ENCODE results near the gene GPD1L.
"Not testable (repeated sequence)": the region's sequence is repeated elsewhere in the genome, so short reads cannot be mapped to it uniquely, and the experiment has no call there.

The GPD1L gene

DNA sequence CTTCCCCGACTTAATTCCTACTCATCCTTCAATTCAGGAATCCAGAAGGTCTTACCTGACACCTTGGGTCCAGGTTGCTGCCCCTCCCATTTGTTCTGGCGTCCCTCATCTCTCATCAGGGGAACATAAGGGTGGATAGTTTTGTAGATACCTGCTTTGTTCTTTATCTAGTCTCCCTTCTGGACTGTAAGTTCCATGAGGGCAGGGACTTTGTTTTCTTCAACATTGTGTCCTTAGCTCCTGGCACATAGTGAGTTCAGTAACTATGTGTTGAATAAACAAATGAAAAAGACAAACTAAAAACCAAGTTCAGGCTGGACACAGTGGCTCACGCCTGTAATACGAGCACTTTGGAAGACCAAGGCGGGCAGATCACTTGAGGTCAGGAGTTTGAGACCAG, 13.2 kb upstream of the GPD1L start:
- H3K27me3 Mint-ChIP-seq (ENCODE audit: low read depth) = peaks cover 69% of the 10 kb centered on the region
- H3K27ac Mint-ChIP-seq = no peak overlapping the region
- no peak overlapping the region for H3K4me3 Mint-ChIP-seq
- peaks cover 12% of the 10 kb centered on the region for H3K9me3 Mint-ChIP-seq
- H3K4me1 Mint-ChIP-seq (ENCODE audit: low read depth) = peaks cover 17% of the 10 kb centered on the region
- no peaks in the 10 kb centered on the region for H3K36me3 Mint-ChIP-seq (ENCODE audit: low read depth)

DNA sequence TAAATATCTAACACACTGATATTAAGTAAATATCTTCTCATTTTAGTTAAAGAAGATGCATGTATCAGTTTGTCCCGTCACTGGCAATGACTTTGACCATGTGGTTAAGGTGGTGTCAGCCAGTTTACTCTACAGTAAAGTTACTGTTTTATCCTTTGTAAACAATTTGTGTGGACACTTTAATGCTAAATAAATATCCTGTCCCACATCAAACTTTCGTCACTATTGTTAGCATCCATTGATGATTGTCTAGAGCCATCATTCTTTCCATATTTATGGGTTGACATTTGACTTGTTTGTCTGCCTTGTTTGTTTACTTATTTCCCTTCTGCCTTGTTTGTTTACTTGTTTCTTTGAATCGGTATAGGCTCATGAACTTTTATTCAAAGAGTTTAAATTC, 11.0 kb upstream of the GPD1L start:
- H3K27me3 Mint-ChIP-seq (ENCODE audit: low read depth) = peaks cover 58% of the 10 kb centered on the region
- H3K36me3 Mint-ChIP-seq (ENCODE audit: low read depth) = peaks cover 2% of the 10 kb centered on the region
- no peaks in the 10 kb centered on the region for H3K9me3 Mint-ChIP-seq
- H3K4me1 Mint-ChIP-seq (ENCODE audit: low read depth) = peaks cover 20% of the 10 kb centered on the region
- H3K27ac Mint-ChIP-seq = no peak overlapping the region
- no peak overlapping the region for H3K4me3 Mint-ChIP-seq

DNA sequence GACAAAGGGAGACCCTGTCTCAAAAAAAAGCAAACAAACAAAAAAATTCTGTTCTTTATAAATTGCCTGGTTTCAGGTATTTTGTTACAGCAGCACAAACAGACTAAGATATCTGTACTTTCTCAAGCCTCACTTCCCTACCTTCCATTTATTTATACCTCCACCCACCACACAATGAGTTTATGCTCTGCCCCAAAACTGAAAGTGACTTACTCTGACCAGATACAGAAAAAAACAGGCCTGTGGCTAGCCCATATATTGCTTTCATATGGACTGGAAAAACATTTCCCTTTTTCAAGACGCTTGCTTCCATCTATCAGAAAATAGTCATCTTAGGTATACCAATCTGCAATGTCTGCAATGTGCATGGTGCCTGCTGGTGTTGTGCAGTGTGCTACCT, 8.7 kb upstream of the GPD1L start:
- H3K4me1 Mint-ChIP-seq (ENCODE audit: low read depth) = peaks cover 8% of the 10 kb centered on the region

DNA sequence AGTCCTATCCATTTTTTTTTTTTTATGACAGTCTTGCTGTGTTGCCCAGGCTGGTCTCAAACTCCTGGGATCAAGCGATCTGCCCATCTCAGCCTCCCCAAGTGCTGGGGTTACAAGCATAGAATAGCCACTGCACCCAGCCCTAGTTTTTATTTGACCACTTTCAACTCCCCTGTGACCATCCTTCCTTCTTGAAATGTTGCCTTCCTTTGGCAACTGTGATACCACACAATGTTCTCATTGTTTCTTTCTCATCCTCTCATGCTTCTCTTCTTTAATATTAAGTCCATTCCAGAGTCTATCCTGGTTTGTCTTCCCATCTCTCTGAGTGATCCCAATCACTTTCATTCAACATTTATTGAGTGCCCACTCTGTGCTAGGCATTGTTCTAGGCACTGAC, 7.9 kb upstream of the GPD1L start:
- Mint-ChIP-seq H3K36me3 (ENCODE audit: low read depth) (peaks cover 4% of the 10 kb centered on the region), H3K27ac (no peak overlapping the region), H3K4me3 (no peak overlapping the region), H3K4me1 (ENCODE audit: low read depth) (peaks cover 7% of the 10 kb centered on the region), H3K9me3 (peaks cover 14% of the 10 kb centered on the region), H3K27me3 (ENCODE audit: low read depth) (peaks cover 32% of the 10 kb centered on the region)

More for the DNA sequence above, 8.7 kb upstream of the GPD1L start:
- peaks cover 4% of the 10 kb centered on the region for H3K36me3 Mint-ChIP-seq (ENCODE audit: low read depth)
- peaks cover 39% of the 10 kb centered on the region for H3K27me3 Mint-ChIP-seq (ENCODE audit: low read depth)
- H3K27ac Mint-ChIP-seq = no peak overlapping the region
- H3K4me3 Mint-ChIP-seq = no peak overlapping the region
- peaks cover 14% of the 10 kb centered on the region for H3K9me3 Mint-ChIP-seq

DNA sequence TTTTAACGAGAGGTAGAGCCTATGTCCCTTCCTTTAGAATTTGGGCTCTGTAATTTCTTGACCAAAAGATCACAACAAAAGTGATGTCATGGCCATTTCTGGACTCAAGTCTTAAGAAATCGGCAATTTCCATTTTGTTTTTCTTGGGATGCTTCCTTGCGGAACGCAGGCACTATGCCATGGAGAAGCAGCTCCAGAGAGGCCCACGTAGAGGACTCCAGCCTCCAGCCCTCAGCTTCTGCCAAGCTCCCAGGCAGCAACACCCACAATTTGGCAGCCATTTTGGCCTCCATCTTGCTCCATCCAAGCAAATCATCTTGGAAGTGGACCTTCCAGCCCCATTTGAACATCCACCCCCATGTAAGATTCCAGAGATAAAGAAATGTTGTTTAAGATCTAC, 6.0 kb upstream of the GPD1L start:
- peaks cover 7% of the 10 kb centered on the region for H3K4me1 Mint-ChIP-seq (ENCODE audit: low read depth)
- peaks cover 18% of the 10 kb centered on the region for H3K9me3 Mint-ChIP-seq
- no peak overlapping the region for H3K27ac Mint-ChIP-seq
- peaks cover 19% of the 10 kb centered on the region for H3K27me3 Mint-ChIP-seq (ENCODE audit: low read depth)
- peaks cover 7% of the 10 kb centered on the region for H3K36me3 Mint-ChIP-seq (ENCODE audit: low read depth)
- no peak overlapping the region for H3K4me3 Mint-ChIP-seq

DNA sequence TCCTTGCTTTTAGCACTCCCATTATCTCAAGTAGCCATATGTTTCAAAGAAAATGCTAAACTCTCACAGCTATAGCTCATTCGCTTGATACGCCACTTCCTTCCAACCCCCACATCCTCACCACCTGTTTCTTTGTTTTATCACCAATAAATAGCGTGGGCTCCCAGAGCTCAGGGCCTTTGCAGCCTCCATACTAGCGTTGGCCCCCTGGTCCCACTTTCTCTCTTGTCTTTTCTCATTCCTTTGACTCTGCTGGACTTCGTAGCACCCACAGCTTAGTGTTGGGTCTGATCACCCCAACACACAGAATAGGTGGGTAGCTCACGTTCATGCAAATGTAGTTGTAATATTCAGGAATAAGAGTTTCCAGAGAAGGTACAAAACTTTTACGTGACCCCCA, 4.1 kb upstream of the GPD1L start:
- Mint-ChIP-seq H3K4me3 (no peak overlapping the region), H3K9me3 (peaks cover 18% of the 10 kb centered on the region), H3K36me3 (ENCODE audit: low read depth) (peaks cover 7% of the 10 kb centered on the region), H3K27ac (no peak overlapping the region), H3K4me1 (ENCODE audit: low read depth) (peaks cover 16% of the 10 kb centered on the region), H3K27me3 (ENCODE audit: low read depth) (peaks cover 7% of the 10 kb centered on the region)

DNA sequence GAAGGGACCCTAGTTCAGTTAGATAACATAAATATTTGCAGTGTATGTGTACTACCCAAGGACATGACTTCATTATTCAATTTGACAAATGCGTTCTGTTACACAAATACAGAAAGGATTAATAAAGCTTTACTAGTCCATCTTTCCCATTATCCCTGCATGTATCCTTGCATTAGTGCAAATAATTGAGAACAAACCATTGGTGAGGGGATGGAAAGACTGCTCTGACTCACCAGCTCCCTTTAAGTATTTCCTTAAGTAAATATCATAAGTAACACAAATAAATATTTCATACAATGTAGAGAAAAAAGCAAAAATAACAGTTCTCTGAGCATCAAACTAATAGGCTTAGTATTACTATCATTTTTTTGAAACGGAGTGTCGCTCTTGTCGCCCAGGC, 1.9 kb upstream of the GPD1L start:
- Mint-ChIP-seq H3K9me3 (peaks cover 18% of the 10 kb centered on the region), H3K27ac (no peak overlapping the region), H3K27me3 (ENCODE audit: low read depth) (peaks cover 2% of the 10 kb centered on the region), H3K4me1 (ENCODE audit: low read depth) (peaks cover 18% of the 10 kb centered on the region), H3K4me3 (no peak overlapping the region), H3K36me3 (ENCODE audit: low read depth) (peaks cover 5% of the 10 kb centered on the region)

DNA sequence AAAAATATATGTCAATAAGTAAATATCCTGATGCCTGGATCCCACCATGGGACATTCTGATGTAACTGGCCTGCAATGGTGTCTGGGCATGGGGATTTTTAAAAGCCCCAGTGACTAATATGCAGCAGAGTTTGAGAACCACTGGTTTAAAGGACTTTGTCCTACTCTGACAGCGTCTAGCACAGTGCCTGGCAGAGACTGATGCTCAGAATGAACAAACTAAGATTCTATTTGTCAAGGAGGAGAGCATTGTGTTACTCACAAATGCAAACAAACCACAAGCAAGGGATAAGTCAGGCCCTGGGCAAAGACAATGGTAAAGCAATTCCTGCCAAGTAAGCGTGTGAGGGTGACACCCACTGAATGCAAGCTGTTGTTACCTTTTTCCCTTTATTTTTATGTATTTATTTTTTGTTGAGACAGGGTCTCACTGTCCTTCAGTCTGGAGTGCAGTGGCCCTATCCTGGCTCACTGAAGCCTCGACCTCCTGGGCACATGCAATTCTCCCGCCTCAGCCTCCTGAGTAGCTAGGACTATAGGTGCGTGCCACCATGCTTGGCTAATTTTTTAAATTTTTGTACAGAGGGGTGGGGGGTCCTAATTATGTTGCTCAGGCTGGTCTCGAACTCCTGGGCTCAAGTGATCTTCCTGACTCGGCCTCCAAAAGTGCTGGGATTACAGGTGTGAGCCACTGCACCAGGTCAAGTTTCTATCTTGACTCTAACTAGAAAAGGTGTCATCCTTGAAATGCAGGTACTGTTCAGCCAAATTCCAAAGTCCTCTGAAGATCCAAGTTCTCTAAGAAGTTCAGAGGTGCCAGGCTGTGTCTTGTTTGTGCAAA, 909 bp upstream of the GPD1L start:
- H3K36me3 Mint-ChIP-seq (ENCODE audit: low read depth) = peaks cover 5% of the 10 kb centered on the region
- peaks cover 18% of the 10 kb centered on the region for H3K9me3 Mint-ChIP-seq
- H3K4me3 Mint-ChIP-seq = peak overlapping the region; percentile 93
- H3K4me1 Mint-ChIP-seq (ENCODE audit: low read depth) = peaks cover 23% of the 10 kb centered on the region
- H3K27me3 Mint-ChIP-seq (ENCODE audit: low read depth) = no peaks in the 10 kb centered on the region
- peak overlapping the region; percentile 76 for H3K27ac Mint-ChIP-seq

DNA sequence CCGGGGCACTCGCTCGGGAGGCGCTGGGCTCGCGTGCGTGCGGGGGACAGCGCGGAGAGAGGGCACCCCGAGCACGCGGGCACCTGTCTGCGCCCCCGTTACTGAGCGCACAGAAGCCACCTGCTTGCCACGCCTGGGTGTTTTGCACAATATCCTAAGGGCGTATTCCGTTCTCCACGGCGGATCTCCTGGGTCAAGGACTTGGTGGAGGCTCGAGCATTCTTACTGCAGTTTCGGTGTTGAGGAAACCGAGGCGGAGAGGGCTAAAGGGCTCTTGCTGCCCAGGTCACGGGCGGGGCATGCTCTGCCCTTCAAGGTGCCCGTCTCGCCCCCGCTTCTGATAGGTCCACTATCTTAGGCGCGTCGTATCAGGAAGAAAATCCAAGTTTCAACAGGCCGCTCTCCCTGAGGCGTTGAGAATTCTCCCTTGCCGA, 526 bp downstream of the GPD1L start:
- peak overlapping the region; percentile 93 for H3K4me3 Mint-ChIP-seq
- H3K27ac Mint-ChIP-seq = peak overlapping the region; percentile 85
- peaks cover 10% of the 10 kb centered on the region for H3K9me3 Mint-ChIP-seq
- H3K36me3 Mint-ChIP-seq (ENCODE audit: low read depth) = peaks cover 7% of the 10 kb centered on the region
- no peaks in the 10 kb centered on the region for H3K27me3 Mint-ChIP-seq (ENCODE audit: low read depth)
- H3K4me1 Mint-ChIP-seq (ENCODE audit: low read depth) = peaks cover 25% of the 10 kb centered on the region

DNA sequence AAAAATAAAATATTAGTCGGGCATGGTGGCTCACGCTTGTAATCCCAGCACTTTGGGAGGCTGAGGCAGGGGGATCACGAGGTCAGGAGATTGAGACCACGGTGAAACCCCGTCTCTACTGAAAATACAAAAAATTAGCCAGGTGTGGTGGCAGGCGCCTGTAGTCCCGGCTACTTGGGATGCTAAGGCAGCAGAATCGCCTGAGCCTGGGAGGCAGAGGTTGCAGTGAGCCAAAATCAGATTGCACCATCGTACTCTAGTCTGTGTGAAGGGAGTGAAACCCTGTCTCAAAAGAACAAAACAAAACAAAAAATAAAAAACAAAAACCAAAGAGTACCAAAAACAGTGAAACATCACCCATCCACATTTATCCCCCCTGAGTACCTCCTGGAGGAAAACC, 1.8 kb downstream of the GPD1L start:
- not testable (repeated sequence) for H3K36me3 Mint-ChIP-seq (ENCODE audit: low read depth); H3K9me3 Mint-ChIP-seq; H3K4me3 Mint-ChIP-seq; H3K27me3 Mint-ChIP-seq (ENCODE audit: low read depth); H3K27ac Mint-ChIP-seq
- H3K4me1 Mint-ChIP-seq (ENCODE audit: low read depth) = peaks cover 26% of the 10 kb centered on the region

DNA sequence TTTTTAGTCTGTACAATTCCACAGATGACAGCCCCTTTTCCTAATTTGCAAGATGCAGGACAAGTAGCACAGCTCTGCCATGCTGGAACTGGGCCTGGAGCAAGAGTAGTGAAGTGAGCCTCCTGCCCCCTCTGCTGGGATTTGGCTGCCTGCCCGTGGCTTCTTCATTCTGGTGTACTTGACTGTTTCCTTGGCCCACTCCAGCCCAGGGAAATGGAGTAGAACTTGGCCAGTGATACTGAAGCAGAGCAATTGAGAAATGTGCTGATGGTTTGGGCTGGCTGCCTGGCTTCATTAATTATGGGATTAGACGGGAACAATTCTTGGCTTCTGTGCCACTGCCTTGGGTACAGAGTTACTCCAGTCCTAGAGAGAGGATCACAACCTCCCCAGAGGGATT, 2.8 kb downstream of the GPD1L start:
- H3K9me3 Mint-ChIP-seq = peaks cover 2% of the 10 kb centered on the region
- H3K27ac Mint-ChIP-seq = no peak overlapping the region
- peaks cover 13% of the 10 kb centered on the region for H3K36me3 Mint-ChIP-seq (ENCODE audit: low read depth)
- H3K4me3 Mint-ChIP-seq = no peak overlapping the region
- peaks cover 37% of the 10 kb centered on the region for H3K4me1 Mint-ChIP-seq (ENCODE audit: low read depth)
- H3K27me3 Mint-ChIP-seq (ENCODE audit: low read depth) = no peaks in the 10 kb centered on the region

DNA sequence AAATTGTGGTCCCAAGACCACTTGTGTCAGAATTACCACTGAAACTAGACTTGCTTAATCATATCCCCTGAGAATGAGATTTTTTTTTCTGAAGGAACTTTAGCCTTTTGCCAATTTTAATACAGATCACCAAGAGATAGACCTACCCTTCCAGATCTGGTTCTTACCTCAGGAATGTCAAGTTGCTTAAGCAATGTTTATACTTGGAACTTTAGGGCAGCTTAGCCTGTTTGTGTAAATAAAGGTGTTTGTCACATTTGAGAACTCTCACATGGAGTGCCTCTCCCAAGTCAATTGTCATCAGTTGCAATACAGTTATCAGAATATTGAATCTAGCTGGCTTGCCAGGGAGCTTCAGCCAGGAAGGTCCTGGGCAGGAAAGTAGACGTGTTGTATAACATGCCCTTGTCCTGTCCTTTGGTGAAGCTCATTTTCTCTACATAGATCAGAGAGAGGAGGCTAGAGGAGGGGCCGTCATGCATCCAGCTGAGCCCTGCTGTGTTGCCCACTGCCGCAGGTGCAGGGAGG, 3.9 kb downstream of the GPD1L start:
- Mint-ChIP-seq H3K9me3 (peaks cover 4% of the 10 kb centered on the region), H3K27me3 (ENCODE audit: low read depth) (no peaks in the 10 kb centered on the region), H3K4me3 (no peak overlapping the region)

DNA sequence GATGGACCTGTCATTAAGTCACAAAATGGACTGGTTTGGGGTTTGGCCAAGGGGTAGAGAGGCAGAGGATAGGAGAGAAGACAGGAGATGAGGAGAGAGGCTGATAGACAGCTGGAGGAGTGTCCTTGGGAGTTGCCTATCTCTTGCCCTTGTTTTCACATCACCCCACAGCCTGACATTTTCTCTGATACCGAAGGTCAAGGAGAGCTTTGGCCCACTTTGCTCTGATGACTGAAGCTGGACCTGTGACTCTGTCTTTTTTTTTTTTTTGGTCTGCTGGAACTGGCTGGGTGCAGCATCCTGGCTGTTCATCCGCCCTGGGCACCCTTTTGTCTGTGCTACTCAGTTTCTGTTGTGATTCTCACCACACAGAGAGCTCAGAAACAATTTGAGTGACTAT, 5.1 kb downstream of the GPD1L start:
- Mint-ChIP-seq H3K4me1 (ENCODE audit: low read depth) (peaks cover 46% of the 10 kb centered on the region), H3K4me3 (no peak overlapping the region), H3K36me3 (ENCODE audit: low read depth) (peaks cover 18% of the 10 kb centered on the region), H3K9me3 (peaks cover 5% of the 10 kb centered on the region), H3K27ac (no peak overlapping the region), H3K27me3 (ENCODE audit: low read depth) (no peaks in the 10 kb centered on the region)

More for the DNA sequence above, 3.9 kb downstream of the GPD1L start:
- Mint-ChIP-seq H3K36me3 (ENCODE audit: low read depth) (peaks cover 17% of the 10 kb centered on the region), H3K27ac (no peak overlapping the region), H3K4me1 (ENCODE audit: low read depth) (peaks cover 47% of the 10 kb centered on the region)

DNA sequence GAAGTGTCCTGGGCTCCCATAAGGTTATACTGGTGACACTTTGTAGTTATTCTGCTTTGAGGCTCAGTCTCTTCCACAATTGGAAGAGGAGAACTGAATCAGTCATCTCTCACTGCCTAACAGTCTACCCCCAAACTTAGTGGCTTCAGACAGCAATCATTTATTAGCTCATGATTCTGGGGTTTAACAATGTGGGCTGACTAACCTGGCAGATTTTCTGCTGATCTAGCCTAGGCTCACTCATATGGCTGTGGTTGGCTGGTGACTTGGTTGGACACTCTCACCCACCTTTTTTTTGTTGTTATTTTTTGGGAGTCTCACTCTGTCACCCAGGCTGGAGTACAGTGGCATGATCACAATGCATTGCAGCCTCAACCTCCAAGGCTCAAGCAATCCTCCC, 7.1 kb downstream of the GPD1L start:
- no peaks in the 10 kb centered on the region for H3K27me3 Mint-ChIP-seq (ENCODE audit: low read depth)
- H3K36me3 Mint-ChIP-seq (ENCODE audit: low read depth) = peaks cover 18% of the 10 kb centered on the region
- H3K4me1 Mint-ChIP-seq (ENCODE audit: low read depth) = peaks cover 37% of the 10 kb centered on the region
- peaks cover 5% of the 10 kb centered on the region for H3K9me3 Mint-ChIP-seq
- H3K4me3 Mint-ChIP-seq = peak overlapping the region; percentile 85
- H3K27ac Mint-ChIP-seq = peak overlapping the region; percentile 96

DNA sequence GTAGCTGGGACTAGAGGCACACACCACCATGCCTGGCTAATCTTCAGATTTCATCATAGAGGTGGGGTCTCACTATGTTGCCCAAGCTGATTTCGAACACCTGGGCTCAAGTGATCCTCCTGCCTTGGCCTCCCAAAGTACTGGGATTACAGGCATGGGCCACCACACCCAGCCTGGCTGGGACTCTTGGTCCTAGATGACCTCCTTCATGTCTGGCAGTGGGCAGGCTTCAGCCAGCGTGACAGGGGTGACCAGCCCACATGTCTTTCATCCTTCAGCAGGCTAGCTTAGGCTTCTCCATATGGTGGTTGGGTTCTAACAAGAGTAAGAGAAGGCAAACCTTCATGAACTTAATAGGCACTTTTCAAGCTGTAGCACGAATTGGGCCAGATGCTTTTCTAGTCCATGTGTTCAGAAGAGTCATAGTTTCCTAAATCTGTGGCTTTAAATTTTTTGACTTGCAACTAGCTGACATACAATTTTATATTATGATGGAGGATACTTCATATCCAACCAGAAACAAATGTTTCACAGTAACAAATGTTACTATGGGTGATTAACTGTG, 7.6 kb downstream of the GPD1L start:
- H3K27ac Mint-ChIP-seq = peak overlapping the region; percentile 96
- H3K4me3 Mint-ChIP-seq = peak overlapping the region; percentile 85
- peaks cover 37% of the 10 kb centered on the region for H3K4me1 Mint-ChIP-seq (ENCODE audit: low read depth)
- peaks cover 5% of the 10 kb centered on the region for H3K9me3 Mint-ChIP-seq
- no peaks in the 10 kb centered on the region for H3K27me3 Mint-ChIP-seq (ENCODE audit: low read depth)
- peaks cover 18% of the 10 kb centered on the region for H3K36me3 Mint-ChIP-seq (ENCODE audit: low read depth)
